Posterior cingulate gyrus (tissue), 11 donors: Measurements from ENCODE around the gene TMEM214.

Experiments used
- DNase-seq, 10 donors: peaks; one replicate each; pipeline versions ENCODE4 v3.0.0 to v3.0.0-alpha.2; 2020 to 2021; ENCODE audit warnings: mixed read lengths in 3 of 10
- intact Hi-C: fragments of 100-400 bp; cut with DNase I; formaldehyde crosslinking; loops from one replicate; pipeline ENCODE4 v1.15.1; 2023

Gene TMEM214

DNA sequence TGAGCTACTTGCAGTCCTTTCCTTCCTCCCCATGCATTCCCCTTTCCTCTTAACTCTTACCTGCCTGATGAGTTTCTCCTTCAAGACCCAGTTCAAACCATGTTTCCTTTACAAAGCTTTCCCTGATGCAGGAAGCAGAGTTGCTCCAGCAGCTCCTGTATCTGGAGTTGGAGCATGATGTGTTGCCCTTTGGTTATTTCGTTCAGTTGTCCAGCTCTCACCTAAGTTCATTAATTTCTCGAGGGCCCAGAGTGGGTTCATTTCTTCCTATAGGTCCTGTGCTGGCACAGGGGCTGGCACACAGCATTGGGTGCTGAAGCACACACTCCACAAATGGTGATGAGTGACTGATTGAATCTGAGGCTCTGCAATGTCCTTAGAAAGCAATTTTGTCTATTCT, 23.0 kb upstream of the TMEM214 start:
- DNase-seq, result no peak
- intact Hi-C loops, result loop anchor here (10.0 kb wide), 1 partner anchor 165 kb away; the partner anchor contains the start of gene DPYSL5

GRCh38 chr2:27010139-27010538, 22.6 kb upstream of the TMEM214 start:
- DNase-seq, result no peak
- intact Hi-C loops, result loop anchor here (10.0 kb wide), 1 partner anchor 165 kb away; the partner anchor contains the start of gene DPYSL5

DNA sequence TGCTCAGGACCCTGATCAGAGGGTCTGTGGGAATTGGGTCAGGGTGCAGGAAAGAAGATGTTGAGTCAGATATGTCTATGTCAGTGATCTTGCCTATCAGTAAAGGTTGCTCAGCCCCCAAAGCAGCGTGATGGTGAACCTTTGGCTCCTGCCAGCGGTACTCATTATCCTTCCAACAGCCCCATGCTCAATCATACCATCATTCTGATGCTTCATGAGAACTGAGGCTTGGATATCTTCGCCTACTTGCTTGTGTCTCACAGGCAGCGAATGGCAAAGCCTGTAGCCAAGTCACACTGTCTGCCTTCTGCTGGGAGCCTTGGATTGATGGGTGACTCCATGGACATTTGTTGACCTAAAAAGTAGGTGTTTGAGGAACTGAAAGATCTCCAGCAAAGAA, 19.0 kb upstream of the TMEM214 start:
- DNase-seq, result no peak
- intact Hi-C loops, result loop anchor here (10.0 kb wide), 1 partner anchor 169 kb away; the partner anchor contains the start of gene DPYSL5

- peak in 1 of 10 donors; percentile 34 for DNase-seq
- intact Hi-C loops, result loop anchor here (10.0 kb wide), 1 partner anchor 170 kb away; the partner anchor contains the start of gene DPYSL5
Observed at GRCh38 chr2:27014771-27015433, 17.9 kb upstream of the TMEM214 start.

- intact Hi-C loops, result loop anchor here (1.0 to 10.0 kb wide), 2 partner anchors 56 to 172 kb away; partner anchors contain the start of gene DPYSL5
- DNase-seq, result peak in 6 of 10 donors; percentile 43 to 84 (median 53)
Observed at GRCh38 chr2:27016801-27017325, 15.9 kb upstream of the TMEM214 start.

GRCh38 chr2:27018142-27018541, 14.6 kb upstream of the TMEM214 start:
- intact Hi-C loops, result loop anchor here (10.0 kb wide), 1 partner anchor 173 kb away; the partner anchor contains the start of gene DPYSL5
- no peak for DNase-seq

DNA sequence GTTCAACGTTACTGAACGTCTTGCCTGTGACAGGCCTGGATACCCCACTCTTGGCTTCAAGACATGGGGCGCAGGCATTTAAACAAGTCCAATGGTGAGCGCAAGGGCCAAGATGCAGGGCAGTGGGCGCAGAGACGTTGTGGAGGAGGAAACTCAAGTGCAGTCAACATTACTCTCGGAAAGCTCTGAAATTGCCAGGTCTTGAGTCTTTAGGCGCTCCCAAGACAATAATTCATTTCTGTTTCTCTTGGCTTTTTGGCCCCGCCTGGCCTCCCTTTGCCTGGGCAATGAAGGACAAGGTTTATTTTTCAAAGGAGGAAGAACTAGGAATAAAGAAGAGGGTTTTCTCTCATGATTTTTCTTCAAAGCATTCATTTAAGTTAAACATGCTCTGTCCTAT, 13.3 kb upstream of the TMEM214 start:
- intact Hi-C loops, result loop anchor here (10.0 kb wide), 1 partner anchor 175 kb away; the partner anchor contains the start of gene DPYSL5
- no peak for DNase-seq

- DNase-seq, result no peak
- intact Hi-C loops, result loop anchor here (10.0 kb wide), 1 partner anchor 175 kb away; the partner anchor contains the start of gene DPYSL5
Observed at GRCh38 chr2:27019931-27020855, 12.6 kb upstream of the TMEM214 start.

DNA sequence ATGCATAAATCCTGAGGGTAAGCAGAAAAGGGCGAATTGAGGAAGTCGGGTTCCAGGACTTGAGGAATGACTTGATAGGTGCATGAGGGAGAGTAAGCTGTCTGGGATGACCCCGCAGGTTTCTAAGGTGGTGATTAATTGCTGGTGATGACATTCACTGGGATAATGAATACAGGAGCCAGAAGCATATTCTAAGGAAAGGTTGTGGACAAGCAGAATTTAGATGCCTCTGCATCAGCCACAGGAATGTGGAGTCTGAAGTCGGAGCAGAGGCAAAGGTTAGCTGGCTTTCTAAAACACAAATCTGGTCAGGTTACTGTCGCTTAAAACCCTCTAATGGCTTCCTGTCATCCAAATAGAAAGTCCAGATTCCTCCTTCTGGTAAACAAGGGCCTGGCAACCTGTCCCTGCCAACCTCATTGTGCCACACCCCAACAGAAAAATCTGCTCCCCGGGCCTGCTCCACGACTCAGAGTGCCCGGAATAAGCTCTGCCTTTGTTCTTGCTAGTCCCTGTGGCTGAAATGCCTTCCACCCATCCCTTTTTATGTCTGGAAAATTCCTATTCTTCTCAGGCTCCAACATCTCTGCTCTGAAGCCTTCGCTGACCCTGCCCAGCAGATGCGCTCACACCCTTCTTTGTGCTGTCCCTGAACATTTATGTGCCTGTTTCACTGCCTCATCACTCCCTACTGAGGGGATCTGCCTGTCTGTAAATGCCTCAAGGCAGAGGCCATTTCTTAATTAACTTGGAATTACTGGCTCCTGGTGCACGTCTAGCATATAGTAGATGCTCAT, 11.3 kb upstream of the TMEM214 start:
- intact Hi-C loops, result no loop called here
- DNase-seq, result no peak

GRCh38 chr2:27023740-27024139, 9.0 kb upstream of the TMEM214 start:
- intact Hi-C loops, result no loop called here
- no peak for DNase-seq

GRCh38 chr2:27024188-27024587, 8.6 kb upstream of the TMEM214 start:
- no peak for DNase-seq
- intact Hi-C loops, result no loop called here

DNA sequence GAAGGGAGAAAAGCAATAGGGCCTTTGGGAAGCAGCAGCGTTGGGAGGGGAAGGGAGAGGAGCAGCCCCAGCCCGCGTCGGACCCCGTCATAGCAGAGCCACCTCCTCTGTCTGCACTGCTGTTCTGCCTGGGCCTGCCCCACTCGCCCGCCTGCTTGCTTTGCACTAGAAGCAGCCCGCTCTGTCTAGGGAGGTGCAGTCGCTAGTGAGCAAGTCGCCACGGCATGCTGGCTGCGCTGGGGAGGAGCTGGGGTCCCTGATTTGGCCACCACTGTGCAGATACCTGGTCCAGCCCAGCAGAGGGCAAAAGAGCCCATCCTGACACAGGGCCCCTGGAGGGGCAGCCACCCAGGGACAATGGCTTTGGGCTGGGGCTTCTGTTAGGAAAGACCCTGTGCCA, 8.0 kb upstream of the TMEM214 start:
- intact Hi-C loops, result no loop called here
- DNase-seq, result peak in 1 of 10 donors; percentile 78

DNA sequence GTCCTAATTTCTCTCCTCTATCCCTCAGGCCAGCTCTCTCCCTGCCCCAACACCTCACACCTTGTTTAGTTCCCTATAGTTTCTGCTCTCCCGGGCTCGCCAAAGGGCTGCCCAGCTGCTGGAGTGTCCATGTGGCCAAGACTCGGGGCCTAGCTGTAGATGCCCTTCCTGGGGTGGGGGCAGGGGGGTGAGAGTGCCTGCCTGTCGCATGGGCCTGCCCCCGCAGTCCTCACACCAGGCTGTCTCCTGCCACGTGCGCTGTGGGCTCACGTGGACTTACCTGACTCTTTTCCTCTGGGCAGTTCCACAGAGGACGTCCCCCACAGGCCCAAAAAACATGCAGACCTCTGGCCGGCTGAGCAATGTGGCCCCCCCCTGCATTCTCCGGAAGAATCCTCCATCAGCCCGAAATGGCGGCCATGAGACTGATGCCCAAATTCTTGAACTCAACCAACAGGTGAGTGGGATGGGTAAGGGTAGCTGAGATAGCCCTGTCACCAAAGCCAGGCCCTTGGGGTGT, 7.4 kb upstream of the TMEM214 start:
- DNase-seq, result peak in 1 of 10 donors; percentile 82
- intact Hi-C loops, result no loop called here

GRCh38 chr2:27025861-27026851, 6.6 kb upstream of the TMEM214 start:
- intact Hi-C loops, result no loop called here
- DNase-seq, result peak in 4 of 10 donors; percentile 32 to 90 (median 86)

DNA sequence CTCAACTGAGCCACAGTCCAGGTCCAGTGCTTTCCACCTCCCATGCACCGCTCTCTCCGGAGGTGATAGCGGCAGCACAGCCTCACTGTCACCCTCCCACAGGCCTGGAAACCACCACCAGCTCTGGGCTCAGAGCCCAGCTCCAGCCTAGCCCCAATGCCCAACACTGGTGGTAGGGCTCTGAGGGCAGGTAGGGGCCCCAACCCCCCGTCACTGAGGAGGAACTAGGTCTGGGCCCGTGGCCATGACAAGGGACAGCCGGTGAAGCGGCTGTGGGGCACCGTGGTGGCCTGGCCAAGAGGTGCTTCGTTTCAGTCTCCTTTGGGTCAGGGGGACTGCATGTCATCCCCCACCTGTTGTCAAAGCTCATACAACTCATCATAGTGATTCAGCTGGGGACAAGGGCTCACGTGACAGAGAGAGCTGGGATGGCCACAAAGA, 5.5 kb upstream of the TMEM214 start:
- no peak for DNase-seq
- intact Hi-C loops, result no loop called here

DNA sequence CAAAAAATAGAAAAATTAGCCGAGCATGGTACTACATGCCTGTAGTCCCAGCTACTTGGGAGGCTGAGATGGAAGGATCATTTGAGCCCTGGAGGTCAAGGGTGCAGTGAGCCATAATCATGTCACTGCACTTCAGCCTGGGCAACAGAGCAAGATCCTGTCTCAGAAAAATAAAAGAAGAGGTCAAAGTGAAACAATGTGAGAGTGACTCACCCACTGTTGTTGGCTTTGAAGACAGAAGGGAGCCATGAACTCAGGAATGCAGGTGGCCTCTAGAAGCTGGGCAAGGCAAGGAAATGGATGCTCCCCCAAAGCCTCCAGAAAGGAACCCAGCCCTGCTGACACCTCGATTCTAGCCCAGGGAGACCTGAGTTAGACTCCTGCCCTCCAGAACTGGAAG, 3.7 kb upstream of the TMEM214 start:
- DNase-seq, result no peak
- intact Hi-C loops, result no loop called here

GRCh38 chr2:27033253-27033852, 588 bp downstream of the TMEM214 start:
- no peak for DNase-seq
- intact Hi-C loops, result loop anchor here (2.0 kb wide), 1 partner anchor 17 kb away; the partner anchor contains the start of gene AGBL5

- peak in 1 of 10 donors; percentile 49 for DNase-seq
- intact Hi-C loops, result no loop called here
Observed at GRCh38 chr2:27038012-27038411, 5.2 kb downstream of the TMEM214 start.
